IMR-90 (cell line): ENCODE measurements around the gene MTCL3.

Experiments
- ATAC-seq: fragments of 200-7000 bp; cut with Tn5 transposase; 2 replicates; pipeline ENCODE4 v1.9.1; 2020; ENCODE audit warnings: low read depth, mild to moderate bottlenecking, moderate library complexity
- BruUV-seq: library from RNA; stranded (reverse); fragments of 400-500 nt; replicated peaks from 2 replicates; lab custom pipeline; 2021; lab: Mats Ljungman, UMichigan
- CTCF ChIA-PET: fragments of 300-600 bp; formaldehyde crosslinking; extraction: SDS; loops from one replicate; lab custom pipeline; 2021; ENCODE audit warnings: antibody characterized with exemption; lab: Yijun Ruan, JAX
- POLR2A ChIA-PET: fragments of 300-600 bp; sonication (Branson Sonifier 250); formaldehyde crosslinking; loops from one replicate; lab custom pipeline; 2022; ENCODE audit warnings: antibody characterized with exemption; ENCODE audit not compliant: unreplicated experiment; lab: Charles Lee
- DNase-seq: peaks from one replicate; pipeline ENCODE4 v3.0.0; 2013
- H2AFZ ChIP-seq: replicated peaks from 2 replicates; pipeline ENCODE3; 2013; ENCODE audit warnings: low read length, mild to moderate bottlenecking; ENCODE audit not compliant: poor library complexity
- H2AK5ac ChIP-seq: 2 replicates; pipeline ENCODE4 v1.6.1; 2013; ENCODE audit warnings: low read depth, low read length, inconsistent platforms
- H2AK9ac ChIP-seq: replicated peaks from 2 replicates; pipeline ENCODE3; 2013; ENCODE audit warnings: mild to moderate bottlenecking, low read depth, low read length, moderate library complexity; ENCODE audit not compliant: poor library complexity
- H2BK120ac ChIP-seq: 2 replicates; pipeline ENCODE4 v1.6.1; 2013; ENCODE audit warnings: low read depth, low read length, inconsistent platforms
- H2BK15ac ChIP-seq: 3 replicates; pipeline ENCODE4 v1.6.1; 2013; ENCODE audit warnings: low read depth, low read length, inconsistent platforms
- H2BK20ac ChIP-seq: 2 replicates; pipeline ENCODE4 v1.6.1; 2013; ENCODE audit warnings: low read depth, mild to moderate bottlenecking, inconsistent platforms, low read length, moderate library complexity
- H2BK5ac ChIP-seq: 2 replicates; pipeline ENCODE4 v1.6.1; 2013; ENCODE audit warnings: mild to moderate bottlenecking, low read depth, low read length, inconsistent platforms; ENCODE audit not compliant: poor library complexity, severe bottlenecking
- H3K14ac ChIP-seq: replicated peaks from 2 replicates; pipeline ENCODE4 v1.6.1; 2013; ENCODE audit warnings: low read depth, low read length, inconsistent platforms
- H3K18ac ChIP-seq: 2 replicates; pipeline ENCODE4 v1.6.1; 2013; ENCODE audit warnings: low read depth, low read length, control low read depth
- H3K23ac ChIP-seq: 2 replicates; pipeline ENCODE4 v1.6.1; 2013; ENCODE audit warnings: low read depth, low read length, inconsistent platforms
- H3K27ac ChIP-seq: 2 replicates; pipeline ENCODE4 v1.5.1; 2013; ENCODE audit warnings: mild to moderate bottlenecking, control low read depth, low read length; ENCODE audit not compliant: insufficient read depth
- H3K27me3 ChIP-seq: 2 replicates; pipeline ENCODE4 v1.6.1; 2013; ENCODE audit warnings: low read length; ENCODE audit not compliant: control insufficient read depth, insufficient read depth
- H3K36me3 ChIP-seq: 2 replicates; pipeline ENCODE4 v1.6.1; 2013; ENCODE audit warnings: low read length, mixed read lengths; ENCODE audit not compliant: control insufficient read depth, insufficient read depth
- H3K4ac ChIP-seq: 2 replicates; pipeline ENCODE4 v1.6.1; 2013; ENCODE audit warnings: low read depth, low read length, inconsistent platforms
- H3K4me1 ChIP-seq: 2 replicates; pipeline ENCODE4 v1.6.1; 2013; ENCODE audit warnings: low read length, mixed read lengths; ENCODE audit not compliant: control insufficient read depth, insufficient read depth
- H3K4me2 ChIP-seq: 2 replicates; pipeline ENCODE4 v1.6.1; 2013; ENCODE audit warnings: low read depth, mild to moderate bottlenecking, control low read depth, low read length, moderate library complexity
- H3K4me3 ChIP-seq: 2 replicates; pipeline ENCODE4 v1.5.1; 2013; ENCODE audit warnings: low read depth, mild to moderate bottlenecking, control low read depth, low read length, moderate library complexity; ENCODE audit not compliant: insufficient read depth
- H3K56ac ChIP-seq: 2 replicates; pipeline ENCODE4 v1.6.1; 2013; ENCODE audit warnings: low read length, inconsistent platforms; ENCODE audit not compliant: insufficient read depth; ENCODE audit errors: extremely low read depth
- H3K79me1 ChIP-seq, 2 experiments: 2 replicates each; pipeline ENCODE4 v1.6.1; 2013; ENCODE audit warnings: low read length in 2 of 2, inconsistent platforms in 1 of 2, low read depth in 1 of 2
- H3K9ac ChIP-seq: 2 replicates; pipeline ENCODE4 v1.6.1; 2013; ENCODE audit warnings: low read depth, low read length, control low read depth
- H3K9me1 ChIP-seq: 2 replicates; pipeline ENCODE4 v1.6.1; 2013; ENCODE audit warnings: low read length, inconsistent platforms; ENCODE audit not compliant: insufficient read depth
- H3K9me3 ChIP-seq: 2 replicates; pipeline ENCODE4 v1.6.1; 2013; ENCODE audit warnings: low read length; ENCODE audit not compliant: control insufficient read depth, insufficient read depth
- H4K20me1 ChIP-seq: 2 replicates; pipeline ENCODE4 v1.6.1; 2013; ENCODE audit warnings: low read length, inconsistent platforms; ENCODE audit not compliant: insufficient read depth
- H4K5ac ChIP-seq: 2 replicates; pipeline ENCODE4 v1.6.1; 2013; ENCODE audit warnings: mild to moderate bottlenecking, low read depth, low read length, control low read depth
- H4K8ac ChIP-seq, 2 experiments: 2 replicates each; pipeline ENCODE4 v1.6.1; 2013; ENCODE audit warnings: low read depth in 2 of 2, low read length in 2 of 2, control low read depth in 1 of 2, inconsistent platforms in 1 of 2
- H4K91ac ChIP-seq: 2 replicates; pipeline ENCODE4 v1.6.1; 2013; ENCODE audit warnings: low read depth, low read length, inconsistent platforms; ENCODE audit not compliant: insufficient read depth
- FOS ChIP-seq: fragments of 150-350 bp; IDR thresholded peaks from 2 replicates; pipeline ENCODE4 v1.6.1; 2016; ENCODE audit warnings: low read depth, low read length
- MAFK ChIP-seq: IDR thresholded peaks from 2 replicates; pipeline ENCODE4 v1.6.1; 2012; ENCODE audit warnings: low read depth, low read length, improper control_type of control experiment
- MAZ ChIP-seq: IDR thresholded peaks from 2 replicates; pipeline ENCODE4 v1.6.1; 2012; ENCODE audit warnings: low read depth, mild to moderate bottlenecking, low read length, improper control_type of control experiment, moderate library complexity, borderline replicate concordance
- USF2 ChIP-seq: fragments of 150-350 bp; IDR thresholded peaks from 2 replicates; pipeline ENCODE4 v1.6.1; 2017; ENCODE audit warnings: mild to moderate bottlenecking, antibody characterized with exemption, low read length, low read depth
- WGBS, 2 experiments: methylation state at CpG; one replicate each; pipeline versions ENCODE4 v1.1.5 to v1.1.7; 2013; ENCODE audit warnings: missing lambda C conversion rate in 2 of 2; ENCODE audit not compliant: insufficient read length in 1 of 2; ENCODE audit errors: extremely low coverage in 2 of 2; 5-methylcytosine and 5-hydroxymethylcytosine counted together
- dilution Hi-C: fragments of 300-500 bp; cut with HindIII; formaldehyde crosslinking; loops from one replicate; pipeline ENCODE4 v1.14.3; 2018; ENCODE audit warnings: low sequenced_read_pairs; ENCODE audit not compliant: unreplicated experiment
- in situ Hi-C: fragments of 300-500 bp; cut with MboI; formaldehyde crosslinking; loops from 3 replicates; pipeline ENCODE4 v1.14.3; 2019; ENCODE audit warnings: low sequenced_read_pairs, inconsistent platforms, mixed read lengths
- intact Hi-C: fragments of 100-400 bp; cut with micrococcal nuclease; formaldehyde crosslinking; loops from 2 replicates; pipeline ENCODE4 v1.10.0; 2022

The MTCL3 gene

GRCh38 chr6:127475823-127476176 lies 43.3 kb downstream of the MTCL3 start:
- H3K4ac ChIP-seq, result no peak overlapping the region
- ATAC-seq (no peak), DNase-seq (no peak)
- H3K14ac ChIP-seq, result no peak overlapping the region
- no peak overlapping the region for H2AK5ac ChIP-seq
- no peaks in the 10 kb centered on the region; the same call in 1 of the 2 replicates for H4K20me1 ChIP-seq
- no peak overlapping the region for H3K18ac ChIP-seq
- TF ChIP-seq FOS, result no peak
- TF ChIP-seq MAZ, result no peak
- TF ChIP-seq MAFK, result no peak
- no peak for TF ChIP-seq USF2
- ChIA-PET POLR2A (no interaction called here), CTCF (no interaction called here)
- no peaks in the 10 kb centered on the region for H3K27me3 ChIP-seq
- no peak overlapping the region for H4K8ac ChIP-seq
- WGBS, 2 experiments, result 84% methylated on average over 23 of the region's 34 CpGs; no CpG with 5 or more reads in 1 of the 2 experiments
- H2BK120ac ChIP-seq, result no peak overlapping the region
- in situ Hi-C loops (no loop called here), intact Hi-C loops (no loop called here), dilution Hi-C loops (no loop called here)
- H3K9ac ChIP-seq, result no peak overlapping the region
- no peak overlapping the region for H2BK20ac ChIP-seq
- H4K5ac ChIP-seq, result no peak overlapping the region
- H3K9me1 ChIP-seq, result peaks cover 3% of the 10 kb centered on the region; the same call in 1 of the 2 replicates
- H4K91ac ChIP-seq, result no peak overlapping the region
- H3K23ac ChIP-seq, result no peak overlapping the region
- H3K4me2 ChIP-seq, result no peak overlapping the region
- H3K9me3 ChIP-seq, result no peaks in the 10 kb centered on the region
- no TSS peak for BruUV-seq
- no peaks in the 10 kb centered on the region for H3K36me3 ChIP-seq
- no peak overlapping the region for H2BK5ac ChIP-seq
- H3K56ac ChIP-seq, result no peak overlapping the region
- H2BK15ac ChIP-seq, result no peak overlapping the region
- no peak overlapping the region for H3K4me3 ChIP-seq
- H3K27ac ChIP-seq, result no peak overlapping the region
- H2AK9ac ChIP-seq, result no peak overlapping the region
- H3K4me1 ChIP-seq, result peaks cover 2% of the 10 kb centered on the region; the same call in 1 of the 2 replicates
- H3K79me1 ChIP-seq, result no peaks in the 10 kb centered on the region
- H2AFZ ChIP-seq, result peak overlapping the region; percentile 59
